Endothelial cell of umbilical vein (primary cell): ENCODE measurements around the gene SNAP23. TPM values are rescaled to one million over a fixed set of nuclear protein-coding genes. Genes with fewer than 3 reads are reported as not detected.

Experiments used
- BruUV-seq: library from RNA; stranded (reverse); fragments of 400-500 nt; replicated peaks from 2 replicates; lab custom pipeline; 2021; lab: Mats Ljungman, UMichigan
- CTCF ChIA-PET: fragments of 300-600, 350-600 bp; sonication (Branson Sonifier 250); formaldehyde crosslinking; loops from one replicate; lab custom pipeline; 2021; ENCODE audit warnings: antibody characterized with exemption, inconsistent platforms; lab: Charles Lee
- POLR2A ChIA-PET: fragments of 300-600, 350-600 bp; sonication (Branson Sonifier 250); formaldehyde crosslinking; loops from one replicate; lab custom pipeline; 2021; ENCODE audit warnings: antibody characterized with exemption, inconsistent platforms; lab: Charles Lee
- DNase-seq: peaks from one replicate; pipeline ENCODE4 v3.0.0-alpha.2; 2011; ENCODE audit warnings: low read depth, low spot score
- FAIRE-seq: peaks from 2 replicates; lab custom pipeline; 2011; peaks lifted over from hg19 to GRCh38; lab: Jason Lieb, UNC
- H2AFZ ChIP-seq: 2 replicates; pipeline ENCODE4 v1.6.0; 2012; ENCODE audit warnings: low read depth, low read length, control low read depth, inconsistent platforms
- H3K27ac ChIP-seq: 2 replicates; pipeline ENCODE4 v1.5.1; 2011; ENCODE audit warnings: low read depth, mild to moderate bottlenecking, control low read depth, low read length, moderate library complexity; ENCODE audit not compliant: insufficient read depth
- H3K27me3 ChIP-seq, 2 experiments: 2 replicates each; pipeline versions ENCODE4 v1.6.0 to v1.6.1; 2011; ENCODE audit warnings: low read length in 2 of 2, mixed read lengths in 1 of 2; ENCODE audit not compliant: control insufficient read depth in 2 of 2, insufficient read depth in 2 of 2
- H3K36me3 ChIP-seq, 2 experiments: 2 replicates in 1 of 2; 3 replicates in 1 of 2; pipeline ENCODE4 v1.5.1; 2011; ENCODE audit warnings: low read length in 2 of 2, mild to moderate bottlenecking in 1 of 2, moderate library complexity in 1 of 2; ENCODE audit not compliant: control insufficient read depth in 2 of 2, insufficient read depth in 2 of 2; ENCODE audit errors: extremely low read depth in 1 of 2
- H3K4me1 ChIP-seq: 3 replicates; pipeline ENCODE4 v1.5.1; 2011; ENCODE audit warnings: mild to moderate bottlenecking, low read length; ENCODE audit not compliant: control insufficient read depth, insufficient read depth; ENCODE audit errors: extremely low read depth
- H3K4me2 ChIP-seq: 2 replicates; pipeline ENCODE4 v1.6.1; 2011; ENCODE audit warnings: low read length, control low read depth, mixed read lengths; ENCODE audit not compliant: insufficient read depth
- H3K4me3 ChIP-seq, 3 experiments: fragments of 200-600 bp in 1 of 3; sonication (generic), shearing (Covaris generic) in 1 of 3; replicated peaks in 1 of 3; 2 replicates each; pipeline ENCODE4 v1.5.1; 2011 to 2016; ENCODE audit warnings: control low read depth in 3 of 3, low read length in 3 of 3, mild to moderate bottlenecking in 2 of 3, inconsistent platforms in 1 of 3, low read depth in 1 of 3, moderate library complexity in 1 of 3; ENCODE audit not compliant: insufficient read depth in 1 of 3
- H3K79me2 ChIP-seq: 2 replicates; pipeline ENCODE4 v1.6.0; 2012; ENCODE audit warnings: low read length, inconsistent platforms; ENCODE audit not compliant: control insufficient read depth, insufficient read depth
- H3K9ac ChIP-seq: replicated peaks from 2 replicates; pipeline ENCODE3; 2011; ENCODE audit warnings: low read length, control low read depth; ENCODE audit not compliant: insufficient read depth; ENCODE audit errors: extremely low read depth
- H3K9me1 ChIP-seq: replicated peaks from 3 replicates; pipeline ENCODE4 v1.6.0; 2011; ENCODE audit warnings: mild to moderate bottlenecking, low read length; ENCODE audit not compliant: control insufficient read depth, insufficient read depth; ENCODE audit errors: extremely low read depth
- H3K9me3 ChIP-seq: replicated peaks from 2 replicates; pipeline ENCODE4 v1.5.1; 2012; ENCODE audit warnings: low read length, inconsistent platforms; ENCODE audit not compliant: control insufficient read depth, insufficient read depth
- H4K20me1 ChIP-seq: replicated peaks from 2 replicates; pipeline ENCODE3; 2011; ENCODE audit warnings: mild to moderate bottlenecking, low read length; ENCODE audit not compliant: control insufficient read depth, insufficient read depth; ENCODE audit errors: extremely low read depth
- EZH2 ChIP-seq: IDR thresholded peaks from 2 replicates; pipeline ENCODE4 v1.6.1; 2012; ENCODE audit warnings: borderline replicate concordance, low read depth, mild to moderate bottlenecking, moderate library complexity, low read length, inconsistent platforms; ENCODE audit not compliant: severe bottlenecking
- FOS ChIP-seq: IDR thresholded peaks from 2 replicates; pipeline ENCODE4 v1.6.1; 2011; ENCODE audit warnings: mild to moderate bottlenecking, low read length, moderate library complexity, borderline replicate concordance; ENCODE audit not compliant: insufficient read depth
- GATA2 ChIP-seq: IDR thresholded peaks from 2 replicates; pipeline ENCODE4 v1.7.0; 2011; ENCODE audit warnings: low read depth, mild to moderate bottlenecking, moderate library complexity, mixed read lengths, low read length; ENCODE audit not compliant: insufficient read length, insufficient read depth
- JUN ChIP-seq: IDR thresholded peaks from 2 replicates; pipeline ENCODE4 v1.6.1; 2011; ENCODE audit warnings: borderline replicate concordance, low read depth; ENCODE audit not compliant: insufficient read length, insufficient read depth
- MAX ChIP-seq: IDR thresholded peaks from 2 replicates; pipeline ENCODE4 v1.6.1; 2011; ENCODE audit not compliant: insufficient read depth, insufficient read length
- MYC ChIP-seq: IDR thresholded peaks from one replicate; pipeline ENCODE4 v1.6.1; 2011; ENCODE audit warnings: mild to moderate bottlenecking, low read depth, low read length
- POLR2A ChIP-seq: IDR thresholded peaks from 2 replicates; pipeline ENCODE4 v1.6.1; 2012; ENCODE audit warnings: low read depth, mild to moderate bottlenecking, control low read depth, low read length
- POLR2AphosphoS5 ChIP-seq: IDR thresholded peaks from 2 replicates; pipeline ENCODE4 v1.6.1; 2012; ENCODE audit warnings: low read depth, mild to moderate bottlenecking, control low read depth, low read length, moderate library complexity; ENCODE audit not compliant: insufficient read depth
- dilution Hi-C: fragments of 300-500 bp; cut with MboI; formaldehyde crosslinking; loops from one replicate; pipeline ENCODE4 v1.15.0; 2019; ENCODE audit warnings: low sequenced_read_pairs; ENCODE audit not compliant: extremely low pct_ligation_motif_present
- intact Hi-C: fragments of 100-400 bp; cut with micrococcal nuclease; formaldehyde crosslinking; loops from one replicate; pipeline ENCODE4 v1.10.0; 2022
- polyA plus RNA-seq, 4 experiments: library from polyadenylated mRNA; depleted of rRNA in 3 of 4; stranded (reverse) in 3 of 4; unstranded in 1 of 4; fragments of >200 nt; gene quantifications; 2 replicates each; pipeline versions ENCODE4 v1.2.1 to v1.2.3, GENCODE V29; 2011 to 2012; ENCODE audit warnings: missing spikeins in 1 of 4
- total RNA-seq: library from RNA; stranded (reverse); gene quantifications from 2 replicates; pipeline ENCODE4 v1.2.3, GENCODE V29; 2021
- TF ChIP-seq, protein P1 (sequence below), 2 donors: IDR thresholded peaks; 1 replicate in 1 of 2; 2 replicates in 1 of 2; pipeline ENCODE4 v1.5.1; 2011; ENCODE audit warnings: low read length in 2 of 2, mild to moderate bottlenecking in 2 of 2, moderate library complexity in 2 of 2, control low read depth in 1 of 2, inconsistent platforms in 1 of 2, low read depth in 1 of 2; ENCODE audit not compliant: insufficient read depth in 1 of 2; ENCODE audit errors: extremely low read depth in 1 of 2

Gene SNAP23
- total and polyA plus RNA-seq, 2 donors (not counting 3 experiments of a cell fraction or from before 2014, with no cell fraction given) = 141 to 152 TPM

- no peaks in the 10 kb centered on the region for H3K9me1 ChIP-seq
- no peak overlapping the region for H3K4me3 ChIP-seq
- TF ChIP-seq JUN (no peak), MYC (no peak), POLR2A (no peak), GATA2 (no peak), MAX (no peak), FOS (no peak), EZH2 (no peak), POLR2AphosphoS5 (no peak)
- TF ChIP-seq, protein P1, sequence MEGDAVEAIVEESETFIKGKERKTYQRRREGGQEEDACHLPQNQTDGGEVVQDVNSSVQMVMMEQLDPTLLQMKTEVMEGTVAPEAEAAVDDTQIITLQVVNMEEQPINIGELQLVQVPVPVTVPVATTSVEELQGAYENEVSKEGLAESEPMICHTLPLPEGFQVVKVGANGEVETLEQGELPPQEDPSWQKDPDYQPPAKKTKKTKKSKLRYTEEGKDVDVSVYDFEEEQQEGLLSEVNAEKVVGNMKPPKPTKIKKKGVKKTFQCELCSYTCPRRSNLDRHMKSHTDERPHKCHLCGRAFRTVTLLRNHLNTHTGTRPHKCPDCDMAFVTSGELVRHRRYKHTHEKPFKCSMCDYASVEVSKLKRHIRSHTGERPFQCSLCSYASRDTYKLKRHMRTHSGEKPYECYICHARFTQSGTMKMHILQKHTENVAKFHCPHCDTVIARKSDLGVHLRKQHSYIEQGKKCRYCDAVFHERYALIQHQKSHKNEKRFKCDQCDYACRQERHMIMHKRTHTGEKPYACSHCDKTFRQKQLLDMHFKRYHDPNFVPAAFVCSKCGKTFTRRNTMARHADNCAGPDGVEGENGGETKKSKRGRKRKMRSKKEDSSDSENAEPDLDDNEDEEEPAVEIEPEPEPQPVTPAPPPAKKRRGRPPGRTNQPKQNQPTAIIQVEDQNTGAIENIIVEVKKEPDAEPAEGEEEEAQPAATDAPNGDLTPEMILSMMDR (IDR thresholded peaks at IDR 0.05; ENCODE audit: extremely low read depth in 1 of 2, insufficient read depth in 1 of 2, low read depth in 1 of 2, low read length in 2 of 2) = no peak
- no peaks in the 10 kb centered on the region for H3K9me3 ChIP-seq
- ChIA-PET POLR2A (no interaction called here), CTCF (interaction anchor here (0.6 to 1.8 kb wide), 11 partner anchors 12 to 179 kb away, joined by 3 to 11 read pairs (median 3); no protein-coding TSS in a partner anchor)
- no peaks in the 10 kb centered on the region for H3K4me1 ChIP-seq
- H3K79me2 ChIP-seq = peaks cover 45% of the 10 kb centered on the region
- H2AFZ ChIP-seq = no peak overlapping the region
- intact Hi-C loops = loop anchor here (5.0 kb wide), 2 partner anchors 199 to 404 kb away; partner anchors contain the start of genes GANC and TMEM87A
- H4K20me1 ChIP-seq = no peaks in the 10 kb centered on the region
- H3K36me3 ChIP-seq = peaks cover 0 to 3% of the 10 kb centered on the region in 2 experiments
- H3K27me3 ChIP-seq = no peaks in the 10 kb centered on the region
- no TSS peak for BruUV-seq
- no peak overlapping the region for H3K4me2 ChIP-seq
- dilution Hi-C loops = no loop called here
- DNase-seq = no peak
- no peak overlapping the region for H3K9ac ChIP-seq
- FAIRE-seq = no peak
- H3K27ac ChIP-seq = no peak overlapping the region
Observed at GRCh38 chr15:42471002-42471401, 24.4 kb upstream of the SNAP23 start.
